ENCODE data around the gene TENM3.
"Not testable (repeated sequence)": the region's sequence is repeated elsewhere in the genome, so short reads cannot be mapped to it uniquely, and the experiment has no call there.

The TENM3 gene

DNA sequence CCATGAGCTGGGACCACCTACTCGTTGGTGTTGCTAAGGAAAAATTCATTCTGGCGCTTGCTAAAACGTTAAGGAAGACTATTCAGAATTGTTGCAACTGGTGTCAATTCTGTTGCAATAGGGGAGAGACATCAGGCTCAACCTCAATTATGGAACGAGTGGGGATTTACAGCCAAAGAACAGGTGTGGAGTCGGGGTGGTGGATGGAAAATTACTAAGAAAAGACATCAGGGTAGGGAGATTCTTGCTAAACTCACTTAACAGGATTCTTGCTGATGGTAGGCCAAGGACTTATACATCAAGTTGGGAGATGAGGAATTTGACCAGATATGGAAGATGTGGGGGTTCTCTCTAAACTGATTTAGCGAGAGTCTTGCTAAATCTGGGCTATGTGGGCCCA lies 139.7 kb downstream of the TENM3 start:
- H3K4me3 ChIP-seq (replicated peaks; ENCODE audit: low read depth, low read length), result no peak overlapping the region

DNA sequence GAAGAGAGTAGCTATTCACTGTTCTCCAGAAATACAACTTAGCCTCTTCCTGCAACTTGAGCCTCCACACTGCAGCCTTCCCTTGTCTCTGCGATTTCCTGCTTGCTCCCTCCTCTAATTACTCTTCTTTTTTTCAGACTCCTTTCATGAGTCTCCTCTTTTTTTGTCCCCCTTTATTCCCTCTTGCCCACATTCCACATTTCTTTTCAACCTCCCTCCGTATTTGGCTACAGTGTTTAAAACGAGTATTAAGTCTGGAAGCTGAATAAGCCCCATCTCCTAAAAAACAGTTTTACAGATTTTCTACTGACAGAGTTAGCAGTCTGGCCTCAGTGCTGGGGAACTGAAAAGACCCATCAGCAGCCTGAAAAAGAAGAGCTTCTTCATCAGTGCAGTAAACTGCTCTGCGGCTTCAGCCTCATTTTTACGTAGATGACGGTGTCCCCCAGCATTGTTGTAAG lies 141.5 kb downstream of the TENM3 start:
- DNase-seq (ENCODE audit: extremely low read depth, low read depth), result no peak
- no peak overlapping the region for H3K4me3 ChIP-seq (replicated peaks; ENCODE audit: low read depth, low read length)
- TF ChIP-seq, protein P1, sequence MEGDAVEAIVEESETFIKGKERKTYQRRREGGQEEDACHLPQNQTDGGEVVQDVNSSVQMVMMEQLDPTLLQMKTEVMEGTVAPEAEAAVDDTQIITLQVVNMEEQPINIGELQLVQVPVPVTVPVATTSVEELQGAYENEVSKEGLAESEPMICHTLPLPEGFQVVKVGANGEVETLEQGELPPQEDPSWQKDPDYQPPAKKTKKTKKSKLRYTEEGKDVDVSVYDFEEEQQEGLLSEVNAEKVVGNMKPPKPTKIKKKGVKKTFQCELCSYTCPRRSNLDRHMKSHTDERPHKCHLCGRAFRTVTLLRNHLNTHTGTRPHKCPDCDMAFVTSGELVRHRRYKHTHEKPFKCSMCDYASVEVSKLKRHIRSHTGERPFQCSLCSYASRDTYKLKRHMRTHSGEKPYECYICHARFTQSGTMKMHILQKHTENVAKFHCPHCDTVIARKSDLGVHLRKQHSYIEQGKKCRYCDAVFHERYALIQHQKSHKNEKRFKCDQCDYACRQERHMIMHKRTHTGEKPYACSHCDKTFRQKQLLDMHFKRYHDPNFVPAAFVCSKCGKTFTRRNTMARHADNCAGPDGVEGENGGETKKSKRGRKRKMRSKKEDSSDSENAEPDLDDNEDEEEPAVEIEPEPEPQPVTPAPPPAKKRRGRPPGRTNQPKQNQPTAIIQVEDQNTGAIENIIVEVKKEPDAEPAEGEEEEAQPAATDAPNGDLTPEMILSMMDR (IDR thresholded peaks at IDR 0.05; ENCODE audit: low read depth, low read length, missing control alignments), result no peak

More for the DNA sequence above, 139.7 kb downstream of the TENM3 start:
- no peak for DNase-seq (ENCODE audit: extremely low read depth, low read depth)
- TF ChIP-seq, protein P1 (IDR thresholded peaks at IDR 0.05; ENCODE audit: low read depth, low read length, missing control alignments), result no peak

DNA sequence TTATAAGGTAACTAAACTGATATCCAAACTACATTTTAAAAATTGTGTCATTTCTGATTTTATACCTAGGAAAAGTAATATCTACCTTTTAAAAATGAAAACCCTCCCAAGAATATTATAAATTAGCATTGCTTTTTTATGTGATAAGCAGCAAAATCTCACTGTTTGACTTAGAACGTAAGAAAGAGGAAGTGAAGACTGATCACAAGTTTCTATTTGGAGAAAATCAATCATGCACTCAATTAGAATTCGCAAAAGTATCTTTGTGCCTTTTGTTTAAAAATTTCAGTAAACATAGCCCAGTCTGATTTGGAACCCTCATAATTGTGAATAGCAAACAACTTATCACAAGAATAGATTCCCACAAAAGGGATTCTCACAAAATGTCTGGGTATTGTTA lies 142.7 kb downstream of the TENM3 start:
- H3K4me3 ChIP-seq (replicated peaks; ENCODE audit: low read depth, low read length), result no peak overlapping the region
- TF ChIP-seq, protein P1 (IDR thresholded peaks at IDR 0.05; ENCODE audit: low read depth, low read length, missing control alignments), result no peak
- no peak for DNase-seq (ENCODE audit: extremely low read depth, low read depth)

DNA sequence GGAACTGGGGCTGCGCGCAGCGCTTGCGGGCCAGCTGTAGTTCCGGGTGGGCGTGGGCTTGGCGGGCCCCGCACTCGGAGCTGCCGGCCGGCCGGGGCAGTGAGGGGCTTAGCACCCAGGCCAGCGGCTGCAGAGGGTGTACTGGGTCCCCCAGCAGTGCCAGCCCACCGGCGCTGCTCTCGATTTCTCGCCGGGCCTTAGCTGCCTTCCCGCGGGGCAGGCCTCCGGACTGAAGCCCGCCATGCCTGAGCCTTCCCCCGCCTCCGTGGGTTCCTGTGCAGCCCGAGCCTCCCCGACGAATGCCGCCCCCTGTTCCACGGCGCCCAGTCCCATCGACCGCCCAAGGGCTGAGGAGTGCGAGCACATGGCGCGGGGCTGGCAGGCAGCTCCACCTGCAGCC lies 143.4 kb downstream of the TENM3 start:
- not testable (repeated sequence) for DNase-seq (ENCODE audit: extremely low read depth, low read depth); H3K4me3 ChIP-seq (replicated peaks; ENCODE audit: low read depth, low read length)

DNA sequence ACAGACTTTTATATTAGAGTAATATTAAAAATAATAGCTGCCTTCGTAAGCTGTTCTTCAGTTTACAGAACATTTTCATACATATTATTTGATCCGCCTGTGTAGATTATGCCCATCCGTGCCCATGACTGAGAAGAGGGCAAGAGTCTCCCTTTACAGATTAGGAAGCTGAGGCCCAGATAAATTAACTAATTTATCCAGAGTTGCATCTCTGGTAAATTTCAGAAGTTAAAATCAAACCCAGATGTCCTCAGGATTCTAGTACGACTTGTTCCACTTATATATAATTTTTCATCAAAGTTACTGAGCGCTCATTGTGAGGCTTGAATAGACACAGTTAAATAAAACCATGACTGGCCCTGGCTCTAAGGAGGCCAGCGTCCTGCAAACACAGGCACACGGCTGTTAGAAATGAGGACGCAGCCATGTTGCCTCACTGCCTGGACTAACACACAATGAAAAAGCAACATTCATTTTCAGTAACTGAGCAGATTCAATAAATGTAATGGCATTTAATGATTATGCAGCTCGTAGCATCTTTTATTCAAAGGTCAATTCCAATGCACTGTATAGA lies 148.0 kb downstream of the TENM3 start:
- TF ChIP-seq, protein P1 (IDR thresholded peaks at IDR 0.05; ENCODE audit: low read depth, low read length, missing control alignments), result no peak
- H3K4me3 ChIP-seq (replicated peaks; ENCODE audit: low read depth, low read length), result no peak overlapping the region
- DNase-seq (ENCODE audit: extremely low read depth, low read depth), result no peak

DNA sequence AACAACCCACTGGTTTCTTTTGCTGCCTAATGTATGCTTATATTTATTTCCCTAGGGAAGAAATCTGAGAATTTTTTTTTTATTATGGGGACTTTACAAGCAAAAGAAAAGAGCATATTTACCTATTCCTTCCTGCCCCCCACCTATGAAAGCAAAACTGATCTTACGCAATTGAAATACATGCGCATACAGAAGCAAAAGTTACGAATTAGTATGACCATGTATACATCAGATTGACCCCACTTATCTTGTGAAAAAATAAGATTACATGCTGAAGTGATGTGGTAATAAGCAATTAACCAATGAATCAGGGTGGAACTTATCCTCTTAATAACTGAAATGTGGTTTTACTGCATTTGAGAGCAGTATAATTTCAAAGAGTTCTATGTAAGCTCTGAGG lies 151.0 kb downstream of the TENM3 start:
- H3K4me3 ChIP-seq (replicated peaks; ENCODE audit: low read depth, low read length), result no peak overlapping the region
- TF ChIP-seq, protein P1 (IDR thresholded peaks at IDR 0.05; ENCODE audit: low read depth, low read length, missing control alignments), result no peak
- DNase-seq (ENCODE audit: extremely low read depth, low read depth), result no peak

DNA sequence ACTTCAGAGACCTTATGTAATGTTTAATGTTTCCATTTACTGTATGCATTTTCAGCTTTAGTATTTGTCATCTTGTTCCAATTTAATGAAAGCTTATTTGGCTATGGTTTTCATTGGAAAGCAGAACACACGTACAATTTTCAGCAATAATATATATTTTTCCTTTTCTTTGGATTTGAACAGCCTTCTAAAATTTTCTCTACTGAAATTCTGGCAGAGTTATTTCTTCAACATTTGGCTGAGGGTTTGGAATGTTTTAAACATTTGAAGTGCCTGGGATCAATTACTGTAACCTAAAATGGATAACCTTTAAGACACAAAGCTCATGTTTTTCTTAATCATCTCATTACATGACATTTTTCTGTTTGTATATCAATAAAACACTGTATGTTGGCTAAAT lies 156.9 kb downstream of the TENM3 start:
- DNase-seq (ENCODE audit: extremely low read depth, low read depth), result no peak
- H3K4me3 ChIP-seq (replicated peaks; ENCODE audit: low read depth, low read length), result no peak overlapping the region
- TF ChIP-seq, protein P1 (IDR thresholded peaks at IDR 0.05; ENCODE audit: low read depth, low read length, missing control alignments), result no peak

All from HFF-Myc (cell line).